ENCODE measurements around the gene LHFPL3. TPM values are rescaled to one million over a fixed set of nuclear protein-coding genes. Genes with fewer than 3 reads are reported as not detected.
"Not testable (repeated sequence)": the region's sequence is repeated elsewhere in the genome, so short reads cannot be mapped to it uniquely, and the experiment has no call there.

The LHFPL3 gene
- total RNA-seq, 2 donors from 2014 or later = not detected

DNA sequence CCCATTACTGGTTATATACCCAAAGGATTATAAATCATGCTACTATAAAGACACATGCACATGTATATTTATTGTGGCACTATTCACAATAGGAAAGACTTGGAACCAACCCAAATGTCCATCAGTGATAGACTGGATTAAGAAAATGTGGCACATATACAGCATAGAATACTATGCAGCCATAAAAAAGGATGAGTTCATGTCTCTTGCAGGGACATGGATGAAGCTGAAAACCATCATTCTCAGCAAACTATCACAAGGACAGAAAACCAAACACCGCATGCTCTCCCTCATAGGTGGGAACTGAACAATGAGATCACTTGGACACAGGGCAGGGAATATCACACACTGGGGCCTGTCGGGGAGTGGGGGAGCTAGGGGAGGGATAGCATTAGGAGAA is 392.6 kb downstream of the LHFPL3 start:
- not testable (repeated sequence) for ATAC-seq (replicated peaks in 1 of 2); H3K4me1 Mint-ChIP-seq (ENCODE audit: low read depth); H3K27me3 Mint-ChIP-seq (ENCODE audit: low read depth); DNase-seq; H3K4me3 Mint-ChIP-seq; H3K9me3 Mint-ChIP-seq; H3K27ac Mint-ChIP-seq; H3K36me3 Mint-ChIP-seq (ENCODE audit: insufficient read depth in 2 of 2)

DNA sequence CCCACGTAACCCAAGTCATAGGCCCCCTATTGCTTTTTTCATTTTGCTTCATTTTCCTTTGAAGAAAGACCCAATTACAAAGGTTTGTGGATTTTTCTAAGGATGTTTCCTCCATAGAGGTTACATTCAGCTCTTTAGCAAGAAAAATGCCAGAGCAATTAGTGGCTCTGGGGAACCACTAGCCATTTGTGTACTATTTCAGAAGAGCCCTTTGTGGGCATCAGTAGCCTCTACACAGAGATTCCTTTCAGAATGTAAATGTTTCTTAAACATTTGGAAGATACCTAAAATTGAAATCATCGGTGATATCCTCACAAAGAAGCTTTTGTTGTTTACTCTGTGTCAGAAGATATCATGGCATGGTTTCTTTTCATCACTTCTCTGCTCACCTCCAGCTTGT is 394.6 kb downstream of the LHFPL3 start:
- Mint-ChIP-seq H3K9me3 (no peaks in the 10 kb centered on the region), H3K36me3 (ENCODE audit: insufficient read depth in 2 of 2) (no peaks in the 10 kb centered on the region), H3K27me3 (ENCODE audit: low read depth) (no peaks in the 10 kb centered on the region), H3K4me1 (ENCODE audit: low read depth) (no peaks in the 10 kb centered on the region), H3K4me3 (no peak overlapping the region), H3K27ac (no peak overlapping the region)
- no peak for ATAC-seq (replicated peaks in 1 of 2)
- no peak for DNase-seq

DNA sequence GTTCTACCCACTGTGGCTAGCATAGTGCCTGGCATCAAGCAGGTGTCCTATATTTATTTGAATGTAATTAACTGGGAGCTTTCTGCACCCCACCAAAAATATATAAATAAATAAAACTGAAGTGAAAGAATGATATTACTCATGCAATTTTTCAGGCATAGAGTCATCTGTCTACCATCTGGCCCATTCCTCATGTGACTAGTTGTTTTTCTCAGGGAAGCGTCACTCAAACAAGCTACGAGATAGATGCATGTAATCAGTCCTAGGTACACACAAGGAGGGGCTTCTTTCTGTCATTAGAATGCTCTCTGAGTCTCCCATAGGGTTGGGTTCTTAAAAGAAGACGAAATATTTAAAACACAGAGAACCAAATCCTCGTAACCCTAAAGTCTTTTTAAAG is 430.1 kb downstream of the LHFPL3 start:
- Mint-ChIP-seq H3K4me1 (ENCODE audit: low read depth) (no peaks in the 10 kb centered on the region), H3K4me3 (no peak overlapping the region), H3K27ac (no peak overlapping the region), H3K9me3 (peaks cover 0 to 2% of the 10 kb centered on the region in 2 donors), H3K27me3 (ENCODE audit: low read depth) (no peaks in the 10 kb centered on the region), H3K36me3 (ENCODE audit: insufficient read depth in 2 of 2) (no peaks in the 10 kb centered on the region)
- no peak for DNase-seq
- no peak for ATAC-seq (replicated peaks in 1 of 2)

DNA sequence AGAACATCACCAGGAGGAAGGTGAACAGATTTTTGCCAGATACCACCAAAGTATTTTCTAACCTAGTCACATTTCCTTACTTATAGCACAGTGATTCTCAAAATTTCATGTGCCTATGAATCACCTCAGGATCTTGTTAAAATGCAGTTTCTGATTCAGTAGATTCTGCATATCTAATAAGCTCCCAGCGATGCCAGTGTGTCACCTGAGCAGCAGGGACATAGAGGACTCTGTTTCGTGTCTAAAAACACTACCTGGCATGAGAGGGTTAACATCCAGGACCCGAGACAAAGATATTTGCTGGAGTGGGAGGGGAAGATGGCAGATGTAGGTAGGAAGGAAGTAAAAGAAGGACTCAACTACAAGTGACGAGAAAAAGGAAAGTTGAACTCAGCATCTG is 433.5 kb downstream of the LHFPL3 start:
- DNase-seq = no peak
- no peaks in the 10 kb centered on the region for H3K9me3 Mint-ChIP-seq
- peaks cover 6% of the 10 kb centered on the region for H3K27me3 Mint-ChIP-seq (ENCODE audit: low read depth)
- no peaks in the 10 kb centered on the region for H3K36me3 Mint-ChIP-seq (ENCODE audit: insufficient read depth in 2 of 2)
- H3K4me1 Mint-ChIP-seq (ENCODE audit: low read depth) = no peaks in the 10 kb centered on the region
- H3K4me3 Mint-ChIP-seq = no peak overlapping the region
- H3K27ac Mint-ChIP-seq = no peak overlapping the region
- no peak for ATAC-seq (replicated peaks in 1 of 2)

DNA sequence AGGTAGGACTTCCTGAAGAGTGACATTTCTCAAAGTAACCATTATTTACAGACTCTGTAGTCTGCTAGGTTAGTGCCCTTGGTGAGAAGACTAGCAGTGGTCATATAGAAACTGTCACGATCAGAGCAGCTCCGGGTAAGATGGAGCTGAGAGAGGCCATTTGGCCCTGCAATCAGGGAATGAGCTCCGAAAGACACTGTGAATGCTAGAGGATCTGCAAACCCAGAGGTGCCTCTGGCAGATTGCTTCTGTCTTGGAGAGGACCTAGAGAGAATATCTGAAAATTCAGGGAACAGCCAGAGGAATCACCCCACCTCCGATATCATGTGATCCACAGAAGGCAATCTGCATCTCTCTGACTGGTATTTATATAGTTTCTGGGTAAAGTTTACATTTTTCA is 438.7 kb downstream of the LHFPL3 start:
- no peaks in the 10 kb centered on the region for H3K36me3 Mint-ChIP-seq (ENCODE audit: insufficient read depth in 2 of 2)
- H3K27me3 Mint-ChIP-seq (ENCODE audit: low read depth) = peaks cover 6% of the 10 kb centered on the region
- no peak overlapping the region for H3K27ac Mint-ChIP-seq
- no peak overlapping the region for H3K4me3 Mint-ChIP-seq
- no peaks in the 10 kb centered on the region for H3K4me1 Mint-ChIP-seq (ENCODE audit: low read depth)
- ATAC-seq (replicated peaks in 1 of 2) = no peak
- H3K9me3 Mint-ChIP-seq = no peaks in the 10 kb centered on the region
- no peak for DNase-seq

DNA sequence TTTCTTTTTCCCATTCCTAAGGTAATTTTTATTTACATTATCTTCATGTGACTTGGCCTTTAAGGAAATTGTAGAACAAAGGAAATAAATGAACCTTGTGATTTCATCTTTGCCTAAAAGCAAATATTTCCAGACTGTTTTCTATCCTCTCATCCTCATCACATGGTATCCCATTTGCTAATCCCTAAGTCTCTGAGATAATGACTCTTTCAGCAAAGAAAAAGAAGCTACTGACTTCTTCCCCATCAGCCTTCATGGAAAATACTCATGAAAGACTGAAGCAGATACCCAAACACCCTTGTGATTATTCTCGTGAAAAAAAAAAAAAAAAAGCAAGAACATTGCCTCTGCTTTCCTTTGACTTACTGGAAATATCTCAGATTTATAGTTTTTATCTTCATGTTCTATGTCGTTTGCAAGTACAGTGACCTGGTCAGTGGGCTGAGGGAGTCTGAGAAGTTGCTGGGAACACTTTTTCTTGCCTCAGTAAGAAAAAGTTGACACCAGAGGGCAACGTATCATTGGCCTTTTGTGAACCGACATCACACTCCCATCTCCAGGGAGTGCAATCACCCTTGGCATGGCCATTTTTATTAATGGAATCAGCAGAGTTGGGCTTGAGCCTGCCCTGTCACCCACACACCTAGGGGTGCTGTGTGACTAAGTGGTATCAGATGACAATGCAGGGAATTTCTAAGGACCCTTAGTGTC is 439.6 kb downstream of the LHFPL3 start:
- Mint-ChIP-seq H3K27ac (no peak overlapping the region), H3K27me3 (ENCODE audit: low read depth) (peaks cover 6% of the 10 kb centered on the region), H3K4me1 (ENCODE audit: low read depth) (no peaks in the 10 kb centered on the region), H3K4me3 (no peak overlapping the region), H3K9me3 (no peaks in the 10 kb centered on the region), H3K36me3 (ENCODE audit: insufficient read depth in 2 of 2) (no peaks in the 10 kb centered on the region)
- ATAC-seq (replicated peaks in 1 of 2) = no peak
- no peak for DNase-seq

DNA sequence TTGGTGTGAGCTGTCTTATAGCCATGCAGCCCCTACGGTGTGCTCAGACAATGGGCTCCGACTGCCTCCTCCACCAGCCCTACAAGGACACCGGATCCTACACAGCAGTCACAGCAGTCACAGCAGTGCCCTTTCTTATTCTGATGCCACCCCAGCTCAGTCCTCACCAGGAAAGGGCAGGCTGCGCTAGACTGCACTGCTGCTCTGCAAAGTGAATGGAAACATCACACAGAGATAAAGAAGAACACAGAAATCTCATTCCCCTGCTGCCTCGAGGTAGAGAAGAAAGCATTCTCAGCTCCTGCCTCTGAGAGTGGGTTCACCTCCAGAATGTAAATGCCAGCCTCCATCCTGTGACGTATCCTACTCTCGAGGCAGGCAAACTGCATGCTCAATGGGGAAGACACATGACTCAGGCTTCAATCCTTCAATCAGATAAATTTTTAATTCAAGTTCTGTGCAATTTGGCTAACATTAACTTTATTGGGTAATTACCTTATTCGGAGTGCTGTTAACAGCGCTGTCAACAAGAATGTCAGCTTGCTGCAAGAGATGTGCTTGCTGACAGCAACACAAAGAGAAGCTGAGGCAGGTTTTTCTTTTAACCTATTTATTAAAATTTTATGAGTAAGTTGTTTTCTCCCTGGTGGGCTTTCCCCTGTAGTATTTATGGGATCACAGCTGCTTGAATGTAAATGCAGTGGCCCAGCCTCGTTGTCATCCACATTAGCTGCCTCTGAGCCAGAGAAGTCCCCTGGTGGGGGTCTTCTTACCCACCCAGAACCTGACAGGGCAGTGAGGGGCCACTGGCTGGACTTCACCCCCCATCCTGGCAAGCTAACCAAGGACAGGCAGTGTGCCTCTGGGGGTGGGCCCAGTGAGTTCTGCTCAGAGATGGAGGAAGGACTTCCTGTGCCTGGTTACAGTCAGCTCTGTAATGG is 444.3 kb downstream of the LHFPL3 start:
- no peak for ATAC-seq (replicated peaks in 1 of 2)
- H3K27me3 Mint-ChIP-seq (ENCODE audit: low read depth) = peaks cover 12% of the 10 kb centered on the region
- no peak overlapping the region for H3K4me3 Mint-ChIP-seq
- H3K4me1 Mint-ChIP-seq (ENCODE audit: low read depth) = no peaks in the 10 kb centered on the region
- DNase-seq = no peak
- H3K36me3 Mint-ChIP-seq (ENCODE audit: insufficient read depth in 2 of 2) = no peaks in the 10 kb centered on the region
- no peak overlapping the region for H3K27ac Mint-ChIP-seq
- H3K9me3 Mint-ChIP-seq = no peaks in the 10 kb centered on the region

DNA sequence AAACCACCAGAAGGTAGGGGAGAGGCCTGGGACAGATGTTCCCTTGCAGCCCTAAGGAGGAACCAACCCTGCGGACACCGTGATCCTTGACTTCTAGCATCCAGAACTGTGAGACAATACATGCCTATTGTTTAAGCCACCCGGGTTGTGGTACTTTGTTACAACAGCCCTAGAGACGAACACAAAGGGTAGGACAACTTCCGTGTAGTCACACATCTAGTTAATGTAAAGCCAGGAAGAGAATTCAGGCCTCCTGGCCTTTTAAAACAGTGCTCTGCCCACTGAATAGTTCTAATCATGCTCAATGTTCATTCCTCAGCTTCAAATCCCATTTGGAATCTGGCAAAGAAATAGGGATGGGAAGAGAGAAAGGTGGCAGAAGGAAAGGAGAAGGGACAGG is 445.4 kb downstream of the LHFPL3 start:
- ATAC-seq (replicated peaks in 1 of 2) = no peak
- H3K27ac Mint-ChIP-seq = no peak overlapping the region

DNA sequence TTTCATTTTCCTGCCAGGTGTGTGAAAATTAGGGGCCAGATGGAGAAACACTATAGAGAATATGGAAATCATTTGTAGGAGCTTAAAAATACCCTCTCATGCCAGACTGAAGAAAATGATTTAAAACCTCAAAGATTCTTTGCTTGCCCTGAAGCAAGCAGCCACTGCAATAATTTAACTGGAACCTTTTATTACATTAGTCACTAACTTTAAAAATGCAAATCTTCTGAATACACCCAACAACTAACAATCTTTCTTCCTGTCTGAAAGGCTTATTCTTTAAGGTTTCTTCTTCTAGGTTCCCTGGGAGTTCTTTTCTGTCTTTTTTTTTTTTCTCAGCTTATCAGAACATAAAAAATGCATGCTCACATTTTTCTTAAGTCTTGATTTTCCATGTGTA is 447.1 kb downstream of the LHFPL3 start:
- H3K9me3 Mint-ChIP-seq = no peaks in the 10 kb centered on the region
- H3K27ac Mint-ChIP-seq = no peak overlapping the region
- no peaks in the 10 kb centered on the region for H3K4me1 Mint-ChIP-seq (ENCODE audit: low read depth)
- DNase-seq (no peak), ATAC-seq (replicated peaks in 1 of 2) (no peak)
- peaks cover 12% of the 10 kb centered on the region for H3K27me3 Mint-ChIP-seq (ENCODE audit: low read depth)
- H3K4me3 Mint-ChIP-seq = no peak overlapping the region
- no peaks in the 10 kb centered on the region for H3K36me3 Mint-ChIP-seq (ENCODE audit: insufficient read depth in 2 of 2)

More for the DNA sequence above, 445.4 kb downstream of the LHFPL3 start:
- H3K9me3 Mint-ChIP-seq = no peaks in the 10 kb centered on the region
- H3K27me3 Mint-ChIP-seq (ENCODE audit: low read depth) = peaks cover 12% of the 10 kb centered on the region
- H3K4me3 Mint-ChIP-seq = no peak overlapping the region
- H3K36me3 Mint-ChIP-seq (ENCODE audit: insufficient read depth in 2 of 2) = no peaks in the 10 kb centered on the region
- H3K4me1 Mint-ChIP-seq (ENCODE audit: low read depth) = no peaks in the 10 kb centered on the region
- no peak for DNase-seq

DNA sequence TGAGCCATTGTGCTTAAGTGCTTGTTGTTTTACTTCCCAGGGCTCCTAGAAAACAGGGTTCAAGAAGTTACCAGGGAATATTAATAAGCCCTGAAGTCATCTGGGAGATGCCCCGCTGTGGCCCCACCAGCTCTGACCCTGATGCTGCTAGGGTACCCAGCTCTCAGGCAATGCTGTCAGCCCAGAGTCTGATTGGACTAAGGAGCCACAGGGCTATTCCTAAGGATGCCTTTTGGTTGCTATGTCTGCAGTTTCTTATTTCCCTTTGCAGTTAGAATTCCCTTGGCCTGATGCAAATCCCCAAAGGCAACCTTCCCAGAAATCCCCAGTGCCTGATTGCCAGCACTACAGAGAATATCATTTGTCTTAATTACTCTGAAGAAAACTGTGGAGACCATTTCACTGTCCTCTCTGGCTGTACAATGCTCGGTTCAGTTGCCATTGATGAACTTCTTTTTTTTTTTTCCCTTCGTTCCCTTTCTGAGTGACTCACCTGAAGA is 448.9 kb downstream of the LHFPL3 start:
- Mint-ChIP-seq H3K27ac (no peak overlapping the region), H3K9me3 (no peaks in the 10 kb centered on the region), H3K4me1 (ENCODE audit: low read depth) (no peaks in the 10 kb centered on the region), H3K36me3 (ENCODE audit: insufficient read depth in 2 of 2) (no peaks in the 10 kb centered on the region), H3K27me3 (ENCODE audit: low read depth) (peaks cover 12% of the 10 kb centered on the region), H3K4me3 (no peak overlapping the region)
- no peak for ATAC-seq (replicated peaks in 1 of 2)
- no peak for DNase-seq

DNA sequence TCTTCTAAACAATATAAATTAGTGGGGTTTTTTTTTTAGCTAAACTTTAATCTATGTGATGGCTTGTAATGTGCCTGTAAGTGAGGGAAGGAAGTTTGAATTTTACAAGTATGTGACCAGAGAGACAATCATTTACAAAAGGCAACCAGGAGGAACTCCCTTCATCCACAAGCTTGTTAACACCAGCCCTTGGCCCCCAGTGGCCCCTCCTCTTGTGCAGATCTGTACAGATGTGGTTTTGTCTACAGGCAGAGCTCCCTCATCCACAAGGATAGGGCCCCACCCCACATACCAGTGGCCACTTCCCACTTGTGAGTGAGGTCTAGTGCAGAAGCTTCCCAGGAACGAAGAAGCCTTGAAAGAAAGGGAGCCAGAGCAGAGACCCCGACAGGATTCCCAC is 451.5 kb downstream of the LHFPL3 start:
- H3K27me3 Mint-ChIP-seq (ENCODE audit: low read depth) = peaks cover 8% of the 10 kb centered on the region
- no peaks in the 10 kb centered on the region for H3K9me3 Mint-ChIP-seq
- H3K4me1 Mint-ChIP-seq (ENCODE audit: low read depth) = no peaks in the 10 kb centered on the region
- no peak overlapping the region for H3K4me3 Mint-ChIP-seq
- no peak for ATAC-seq (replicated peaks in 1 of 2)
- H3K27ac Mint-ChIP-seq = no peak overlapping the region
- H3K36me3 Mint-ChIP-seq (ENCODE audit: insufficient read depth in 2 of 2) = no peaks in the 10 kb centered on the region
- DNase-seq = no peak

DNA sequence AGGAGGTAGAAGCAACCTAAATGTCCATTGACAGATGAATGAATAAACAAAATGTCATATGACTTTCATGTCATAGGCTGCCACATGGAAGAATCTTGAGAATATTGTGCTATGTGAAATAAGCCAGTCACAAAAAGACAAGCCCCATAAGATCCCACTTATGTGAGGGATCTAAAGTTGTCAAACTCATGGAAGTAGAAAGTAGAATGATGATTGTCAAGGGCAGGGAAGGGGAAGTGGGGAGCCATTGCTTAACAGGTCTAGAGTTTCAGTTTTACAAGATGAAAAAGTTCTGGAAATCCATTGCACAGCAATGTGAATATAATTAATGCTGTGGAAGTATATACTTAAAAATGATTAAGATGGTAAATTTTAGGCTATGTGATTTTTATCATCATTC is 456.3 kb downstream of the LHFPL3 start:
- no peak overlapping the region for H3K27ac Mint-ChIP-seq
- no peaks in the 10 kb centered on the region for H3K9me3 Mint-ChIP-seq
- H3K4me1 Mint-ChIP-seq (ENCODE audit: low read depth) = no peaks in the 10 kb centered on the region
- H3K4me3 Mint-ChIP-seq = no peak overlapping the region
- ATAC-seq (replicated peaks in 1 of 2) (no peak), DNase-seq (no peak)
- H3K27me3 Mint-ChIP-seq (ENCODE audit: low read depth) = peaks cover 17% of the 10 kb centered on the region
- H3K36me3 Mint-ChIP-seq (ENCODE audit: insufficient read depth in 2 of 2) = no peaks in the 10 kb centered on the region

DNA sequence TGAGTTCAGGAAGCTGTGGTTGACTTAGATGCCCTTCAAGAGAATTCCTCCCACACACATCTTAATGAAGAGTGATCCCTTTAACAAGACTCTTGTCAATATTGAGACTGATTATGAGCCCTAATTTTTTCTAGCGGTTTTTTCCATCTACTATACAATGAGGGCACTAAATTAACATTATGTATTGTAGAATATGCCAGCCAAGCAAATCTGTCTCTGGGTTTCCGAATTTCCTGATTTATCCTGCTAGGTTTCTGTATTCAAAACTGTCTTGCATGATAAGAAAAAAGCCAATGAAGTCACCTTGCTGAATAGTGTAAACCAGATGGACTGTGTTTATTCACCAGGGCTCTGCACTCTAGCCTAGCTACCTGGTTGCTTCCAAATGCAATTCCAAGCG is 461.4 kb downstream of the LHFPL3 start:
- H3K27ac Mint-ChIP-seq = no peak overlapping the region
- DNase-seq (no peak), ATAC-seq (replicated peaks in 1 of 2) (no peak)
- H3K4me1 Mint-ChIP-seq (ENCODE audit: low read depth) = no peaks in the 10 kb centered on the region
- peaks cover 20% of the 10 kb centered on the region for H3K27me3 Mint-ChIP-seq (ENCODE audit: low read depth)
- H3K4me3 Mint-ChIP-seq = no peak overlapping the region
- H3K9me3 Mint-ChIP-seq = no peaks in the 10 kb centered on the region
- no peaks in the 10 kb centered on the region for H3K36me3 Mint-ChIP-seq (ENCODE audit: insufficient read depth in 2 of 2)
